DMS53 treated with DMSO at 0.1 percent for 48 hours (cell line): ENCODE measurements around the gene APOA4.

Experiments used
- DNase-seq: peaks from one replicate; lab custom pipeline; 2025; ENCODE audit not compliant: unreplicated experiment; lab: John Stamatoyannopoulos, UW

APOA4 gene

GRCh38 chr11:116823031-116823843 is at the start of gene APOA4:
Gene APOA4, minus strand, starts transcription at chr11:116823304. Its CDS starts 113 bp downstream, at chr11:116823191.
- DNase-seq: no peak

DNA sequence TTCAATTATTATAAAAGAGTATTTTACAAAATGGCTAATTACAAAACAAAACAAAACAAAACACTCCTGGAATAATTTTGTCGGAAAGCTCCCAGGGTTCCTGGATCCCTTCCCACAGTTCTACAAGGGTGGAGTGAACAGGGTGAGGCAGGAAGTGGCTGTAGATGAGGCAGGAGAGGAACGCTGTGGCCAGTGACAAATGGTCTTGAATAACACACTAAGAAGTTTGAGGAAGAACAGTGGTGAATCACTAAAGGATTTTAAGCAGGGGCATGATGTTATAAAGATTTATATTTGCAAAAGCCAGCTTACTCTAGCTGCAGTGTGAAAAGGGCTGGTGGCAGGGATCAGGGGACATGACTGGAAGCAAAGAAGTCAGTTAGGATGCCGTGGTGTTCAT is 48.1 kb upstream of the APOA4 start:
- DNase-seq: no peak

GRCh38 chr11:116870054-116870453 is 47.0 kb upstream of the APOA4 start:
- DNase-seq: no peak

DNA sequence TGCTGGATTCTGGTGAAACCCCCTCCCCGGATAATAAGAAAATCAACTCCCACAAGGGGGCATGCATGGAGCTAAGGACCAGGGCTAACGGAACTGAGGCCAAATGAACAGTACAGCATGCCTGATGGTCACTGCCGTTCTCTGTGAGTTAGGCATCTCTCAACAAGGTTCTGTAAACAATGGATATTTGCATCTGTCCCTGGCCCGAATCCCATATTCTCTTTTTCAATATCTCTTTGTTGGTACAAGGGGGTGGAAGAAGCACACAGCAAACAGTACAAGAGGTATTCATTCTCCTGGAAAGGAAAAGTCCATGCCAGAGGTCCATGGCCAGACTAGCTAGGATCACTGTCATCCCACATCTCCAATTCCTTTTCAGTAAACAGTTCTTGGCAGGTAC is 46.5 kb upstream of the APOA4 start:
- DNase-seq: peak; percentile 15

GRCh38 chr11:116868066-116868465 is 45.0 kb upstream of the APOA4 start:
- no peak for DNase-seq

- DNase-seq: no peak
Observed at GRCh38 chr11:116867619-116868018, 44.5 kb upstream of the APOA4 start.

DNA sequence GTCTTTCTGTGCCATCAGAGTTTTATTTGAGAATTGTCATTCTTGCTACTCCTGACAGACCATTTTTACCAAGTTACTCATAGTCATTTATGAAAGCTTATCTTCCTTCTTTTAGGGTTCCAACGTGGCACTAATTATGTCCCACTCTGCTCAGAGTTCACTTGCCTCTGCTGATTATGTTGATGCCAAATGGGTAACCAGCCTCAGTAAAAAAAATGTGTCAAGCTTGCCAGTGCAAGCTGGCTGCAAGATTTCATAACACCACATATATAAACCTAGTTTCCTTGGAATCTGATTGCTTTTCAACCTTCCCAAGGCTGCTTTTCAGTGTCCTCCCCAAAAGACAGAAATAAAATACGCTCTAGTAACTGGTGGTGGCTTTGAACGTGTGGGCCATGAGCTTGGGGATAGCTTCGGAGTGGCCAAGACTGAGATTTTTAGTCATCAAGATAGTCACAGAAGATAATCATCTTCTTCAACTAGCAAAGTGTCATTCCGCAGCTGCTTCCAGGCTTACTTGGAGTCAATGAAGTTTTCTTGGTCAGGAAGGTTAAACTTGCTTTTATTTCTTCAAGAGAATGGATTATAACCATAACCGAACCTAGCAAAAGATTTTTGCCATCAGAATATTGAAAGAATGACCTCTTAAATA is 43.8 kb upstream of the APOA4 start:
- DNase-seq: no peak

DNA sequence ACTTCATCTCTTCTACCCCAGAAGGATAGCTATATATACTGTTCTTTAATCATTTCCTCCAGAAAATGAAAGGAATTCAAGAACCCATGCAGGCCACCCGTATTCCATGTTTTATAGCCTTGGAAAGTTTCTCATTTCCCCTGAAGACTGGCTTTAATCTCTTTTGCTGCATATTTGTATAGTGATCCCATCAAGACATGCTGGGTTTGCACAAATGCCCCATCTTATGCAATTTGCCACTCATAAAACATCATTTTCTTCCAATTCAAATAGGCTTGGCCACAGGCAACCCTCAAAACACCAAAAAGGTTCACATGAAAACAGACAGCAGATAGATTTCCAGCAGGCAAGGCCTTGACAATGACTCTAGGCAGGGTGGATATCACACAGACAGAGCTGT is 42.6 kb upstream of the APOA4 start:
- DNase-seq: no peak

- DNase-seq: no peak
Observed at GRCh38 chr11:116864531-116864930, 41.4 kb upstream of the APOA4 start.

DNA sequence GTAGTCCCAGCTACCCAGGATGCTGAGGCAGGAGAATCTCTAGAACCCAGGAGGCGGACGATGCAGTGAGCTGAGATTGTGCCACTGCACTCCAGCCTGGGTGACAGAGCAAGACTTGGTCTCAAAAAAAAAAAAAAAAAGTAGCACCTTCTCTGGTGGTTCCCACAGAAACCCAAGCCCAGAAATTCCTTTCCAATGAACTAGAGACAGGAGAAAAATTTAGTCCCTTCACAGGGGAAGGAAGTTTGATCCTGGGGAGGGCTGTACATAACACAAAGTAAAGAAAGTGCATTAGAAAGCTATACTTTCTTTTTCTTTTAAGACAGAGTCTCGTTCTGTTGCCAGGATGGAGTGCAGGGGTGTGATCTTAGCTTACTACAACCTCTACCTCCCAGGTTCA is 39.8 kb upstream of the APOA4 start:
- no peak for DNase-seq

DNA sequence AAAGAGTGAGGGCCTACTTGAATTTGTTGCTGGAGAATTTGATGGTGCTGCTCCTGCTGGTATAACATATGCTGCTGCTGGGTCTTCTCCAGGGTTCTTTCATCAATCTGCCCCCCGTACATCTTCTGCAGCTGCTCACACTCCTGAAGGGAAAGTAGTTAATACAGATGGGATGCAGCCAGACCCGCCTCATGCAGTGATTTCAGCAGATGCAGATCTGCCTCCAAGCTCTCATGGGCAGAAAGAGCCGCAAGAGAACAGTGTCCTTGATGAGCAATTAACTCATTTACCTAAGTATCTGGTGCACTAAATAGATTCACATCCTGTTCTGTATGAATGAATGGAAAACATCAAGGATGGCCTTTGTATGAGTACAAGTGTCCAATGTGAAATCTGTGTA is 39.1 kb upstream of the APOA4 start:
- DNase-seq: no peak

DNA sequence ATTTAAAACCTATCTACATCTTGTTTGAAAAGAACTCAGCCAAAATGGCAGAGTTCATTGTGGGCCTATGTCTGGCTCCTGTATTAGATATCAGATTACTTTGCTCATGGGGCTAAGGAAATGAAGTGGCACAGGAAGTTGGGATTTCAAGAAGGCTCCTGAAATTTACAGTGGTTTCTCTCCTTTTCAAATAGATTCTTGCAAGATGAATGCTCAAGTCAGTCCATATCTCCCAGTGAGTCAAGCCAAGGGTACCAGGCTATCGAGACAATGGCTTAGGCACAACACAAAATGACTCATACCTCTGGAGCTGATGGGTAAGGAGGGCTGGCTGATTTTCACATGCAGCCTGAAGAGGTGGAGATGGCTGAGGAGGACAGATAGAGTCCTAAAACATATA is 38.4 kb upstream of the APOA4 start:
- DNase-seq: no peak

DNA sequence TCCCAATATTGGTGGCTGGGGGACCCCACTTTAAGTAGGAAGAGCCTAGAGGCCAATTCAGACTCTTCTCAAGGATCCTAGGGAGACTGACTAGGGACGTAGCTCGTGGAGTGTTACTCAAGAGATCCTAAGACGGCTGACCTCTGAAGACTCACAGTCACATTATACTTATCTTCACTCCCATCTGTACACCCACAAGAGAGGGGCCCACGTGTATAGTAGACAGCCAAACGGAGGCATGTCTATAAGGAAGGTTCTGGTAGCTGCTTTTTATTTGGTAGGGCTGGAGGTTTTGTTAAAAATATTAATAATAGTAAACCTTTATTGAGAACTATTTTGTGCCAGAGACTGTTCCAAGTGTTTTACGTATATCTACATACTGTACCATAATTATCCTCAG is 37.2 kb upstream of the APOA4 start:
- DNase-seq: no peak

GRCh38 chr11:116859175-116859574 is 36.1 kb upstream of the APOA4 start:
- no peak for DNase-seq

GRCh38 chr11:116857936-116858335 is 34.8 kb upstream of the APOA4 start:
- no peak for DNase-seq

DNA sequence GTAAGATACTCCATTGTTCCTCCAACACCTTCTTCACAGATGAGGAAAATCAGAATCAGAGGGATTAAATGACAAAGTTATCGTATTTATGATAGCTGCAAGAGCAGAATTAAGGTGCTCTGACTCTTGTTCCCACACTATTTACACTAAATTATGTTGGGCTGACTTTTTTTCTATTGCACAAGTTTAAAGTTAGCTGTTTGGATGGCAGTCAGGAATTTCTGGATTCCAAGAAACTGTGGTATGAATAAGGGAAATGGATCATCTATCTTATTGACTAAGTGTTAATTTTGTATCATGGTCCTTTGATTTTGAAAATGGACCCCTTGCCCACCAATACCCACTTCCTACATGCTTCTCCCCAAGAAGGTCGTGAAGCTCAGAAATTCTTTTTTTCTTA is 34.2 kb upstream of the APOA4 start:
- no peak for DNase-seq

- no peak for DNase-seq
Observed at GRCh38 chr11:116856423-116856822, 33.3 kb upstream of the APOA4 start.

- DNase-seq: no peak
Observed at GRCh38 chr11:116855413-116855812, 32.3 kb upstream of the APOA4 start.

GRCh38 chr11:116853461-116854073 is 30.5 kb upstream of the APOA4 start:
- no peak for DNase-seq

GRCh38 chr11:116852261-116853031 is 29.3 kb upstream of the APOA4 start:
- DNase-seq: no peak

- DNase-seq: no peak
Observed at GRCh38 chr11:116851626-116852025, 28.5 kb upstream of the APOA4 start.
